Right lobe of liver (tissue), 6 donors: ENCODE data around the gene NPAS2. TPM values are rescaled to one million over a fixed set of nuclear protein-coding genes. Genes with fewer than 3 reads are reported as not detected.

Experiments
- ATAC-seq, 4 donors: fragments of 200-7000 bp; cut with Tn5 transposase; one replicate each; pipeline ENCODE4 v1.9.1; 2020; ENCODE audit warnings: mild to moderate bottlenecking in 4 of 4, moderate library complexity in 4 of 4
- DNase-seq, 3 donors: peaks; one replicate each; pipeline ENCODE4 v3.0.0-alpha.2; 2020
- H3K27ac ChIP-seq, 3 donors: fragments of 200-600 bp; one replicate each; pipeline ENCODE4 v1.8.0; 2022
- H3K27me3 ChIP-seq, 2 donors: fragments of 200-600 bp; one replicate each; pipeline ENCODE4 v1.8.0; 2022
- H3K36me3 ChIP-seq, 4 donors: fragments of 200-600 bp; sonication (generic) in 1 of 4; one replicate each; pipeline versions ENCODE4 v1.5.1 to v1.8.0; 2017 to 2022; ENCODE audit warnings: control low read depth in 1 of 4
- H3K4me1 ChIP-seq, 4 donors: fragments of 200-600 bp; sonication (generic) in 1 of 4; one replicate each; pipeline versions ENCODE4 v1.5.1 to v1.8.0; 2017 to 2022; ENCODE audit warnings: control low read depth in 1 of 4
- H3K4me3 ChIP-seq, 3 donors: fragments of 200-600 bp; one replicate each; pipeline ENCODE4 v1.8.0; 2022
- H3K9me3 ChIP-seq, 4 donors: fragments of 200-600 bp; sonication (generic) in 1 of 4; one replicate each; pipeline versions ENCODE4 v1.5.1 to v1.8.0; 2017 to 2022; ENCODE audit warnings: control low read depth in 1 of 4
- CTCF ChIP-seq, 4 donors: fragments of 200-600 bp in 3 of 4; fragments of 450-650 bp in 1 of 4; IDR thresholded peaks; one replicate each; pipeline versions ENCODE4 v1.5.1 to v1.8.0; 2016 to 2022; ENCODE audit warnings: antibody characterized with exemption in 4 of 4, mild to moderate bottlenecking in 2 of 4
- POLR2A ChIP-seq: fragments of 450-650 bp; IDR thresholded peaks from one replicate; pipeline ENCODE4 v1.6.1; 2017; ENCODE audit warnings: antibody characterized with exemption, mild to moderate bottlenecking
- WGBS: methylation state at CpG from one replicate; pipeline ENCODE4 v1.1.6; 2018; ENCODE audit warnings: low coverage, low lambda C conversion rate; ENCODE audit not compliant: insufficient coverage; ENCODE audit errors: missing lambda C conversion rate; 5-methylcytosine and 5-hydroxymethylcytosine counted together
- intact Hi-C, 2 donors: fragments of 100-400 bp; cut with DNase I; formaldehyde crosslinking; loops; one replicate each; pipeline versions ENCODE4 v1.11.2 to v1.14.1; 2022
- total RNA-seq, 6 experiments: library from RNA; depleted of rRNA in 2 of 6; stranded (reverse); fragments of >200 nt in 2 of 6; fragmentation: NEBNext Ultra II Directional in 3 of 6; extraction: Animal tissue kit (Norgen Biotek cat#: 25700) in 3 of 6; gene quantifications; one replicate each; pipeline versions ENCODE4 v1.1.0 to v1.2.4, GENCODE V29; 2016 to 2023
- donor health status: DM: no; HTN: yes; CAD: no.
- donor health status: DM: no; HTN: no; CAD: no.
- donor health status: DM: no; HTN: no; CAD: no.
- donor health status: DM: no; HTN: yes; CAD: no.
- donor health status: DM: no; HTN: yes; CAD: no.

NPAS2 gene
- total RNA-seq, 6 experiments from 2014 or later, result 8.8 to 33.3 (median 24.5) TPM

GRCh38 chr2:100803334-100803733 is 16.6 kb upstream of the NPAS2 start:
- intact Hi-C loops, result no loop called here
- ATAC-seq, result no peak
- TF ChIP-seq CTCF (IDR thresholded peaks at IDR 0.05), result no peak
- no peak for TF ChIP-seq POLR2A
- no peak for DNase-seq
- Histone ChIP-seq H3K4me3 (no peak overlapping the region), H3K4me1 (peaks cover 0 to 7% (median 2%) of the 10 kb centered on the region in 4 donors), H3K36me3 (no peaks in the 10 kb centered on the region), H3K27me3 (no peaks in the 10 kb centered on the region), H3K9me3 (no peaks in the 10 kb centered on the region), H3K27ac (no peak overlapping the region)
- WGBS, result 91% methylated on average over 4 of the region's 6 CpGs

- DNase-seq (no peak), ATAC-seq (no peak)
- no peaks in the 10 kb centered on the region for H3K9me3 ChIP-seq
- H3K27ac ChIP-seq, result no peak overlapping the region
- peaks cover 0 to 7% (median 2%) of the 10 kb centered on the region in 4 donors for H3K4me1 ChIP-seq
- no peaks in the 10 kb centered on the region for H3K36me3 ChIP-seq
- H3K4me3 ChIP-seq, result no peak overlapping the region
- TF ChIP-seq POLR2A, result no peak
- no peak for TF ChIP-seq CTCF (IDR thresholded peaks at IDR 0.05)
- no peaks in the 10 kb centered on the region for H3K27me3 ChIP-seq
- intact Hi-C loops, result no loop called here
- 71% methylated on average over 2 of the region's 3 CpGs for WGBS
These were observed 13.4 kb upstream of the NPAS2 start for GRCh38 chr2:100806550-100806949.

GRCh38 chr2:100807707-100808106 is 12.2 kb upstream of the NPAS2 start:
- TF ChIP-seq CTCF (IDR thresholded peaks at IDR 0.05) (no peak), POLR2A (no peak)
- peak; percentile 88 to 98 (median 92) for ATAC-seq
- Histone ChIP-seq H3K27me3 (no peaks in the 10 kb centered on the region), H3K36me3 (no peaks in the 10 kb centered on the region), H3K4me1 (peaks cover 0 to 7% (median 2%) of the 10 kb centered on the region in 4 donors), H3K9me3 (no peaks in the 10 kb centered on the region), H3K4me3 (no peak overlapping the region), H3K27ac (no peak overlapping the region)
- peak in 1 of 3 donors; percentile 68 for DNase-seq
- intact Hi-C loops, result no loop called here
- 47% methylated on average over 3 of the region's 4 CpGs for WGBS

- TF ChIP-seq POLR2A (no peak), CTCF (IDR thresholded peaks at IDR 0.05) (no peak)
- Histone ChIP-seq H3K27me3 (no peaks in the 10 kb centered on the region), H3K27ac (no peak overlapping the region), H3K4me3 (no peak overlapping the region), H3K9me3 (no peaks in the 10 kb centered on the region), H3K4me1 (peaks cover 0 to 10% (median 2%) of the 10 kb centered on the region in 4 donors), H3K36me3 (no peaks in the 10 kb centered on the region)
- DNase-seq (no peak), ATAC-seq (no peak)
- 89% methylated on average over 2 of the region's 4 CpGs for WGBS
- intact Hi-C loops, result no loop called here
These were observed 11.4 kb upstream of the NPAS2 start for GRCh38 chr2:100808582-100808981.

GRCh38 chr2:100809506-100809905 is 10.4 kb upstream of the NPAS2 start:
- no peaks in the 10 kb centered on the region for H3K9me3 ChIP-seq
- H3K4me1 ChIP-seq, result peaks cover 0 to 18% (median 6%) of the 10 kb centered on the region in 4 donors
- no peak for TF ChIP-seq CTCF (IDR thresholded peaks at IDR 0.05)
- no peak for TF ChIP-seq POLR2A
- 64% methylated on average over 1 of the region's 3 CpGs for WGBS
- no peaks in the 10 kb centered on the region for H3K27me3 ChIP-seq
- H3K4me3 ChIP-seq, result no peak overlapping the region
- no peak overlapping the region for H3K27ac ChIP-seq
- DNase-seq (no peak), ATAC-seq (no peak)
- no peaks in the 10 kb centered on the region for H3K36me3 ChIP-seq
- intact Hi-C loops, result no loop called here
